ENCODE data around the gene PPARD. TPM values are rescaled to one million over a fixed set of nuclear protein-coding genes. Genes with fewer than 3 reads are reported as not detected.

The PPARD gene
- total RNA-seq, 4 donors from 2014 or later = 24.8 to 67.9 (median 45.4) TPM

GRCh38 chr6:35468181-35468979 is 126.0 kb downstream of the PPARD start, which contains the start of gene RPL10A:
Gene RPL10A, plus strand, starts transcription at chr6:35468401. Its CDS starts 34 bp downstream, at chr6:35468435.
- H3K27ac ChIP-seq = peak within 1 kb of the TSS; percentile 80 to 94 (median 90)
- no peaks in the 10 kb centered on the region for H3K9me3 ChIP-seq
- peak; percentile 94 to 98 (median 94) for DNase-seq
- no peaks in the 10 kb centered on the region for H3K27me3 ChIP-seq
- H3K4me1 ChIP-seq = peaks cover 0 to 43% (median 3%) of the 10 kb centered on the region in 4 donors
- peak; percentile 68 to 85 for TF ChIP-seq POLR2A (IDR thresholded peaks at IDR 0.05)
- TF ChIP-seq, protein P1, sequence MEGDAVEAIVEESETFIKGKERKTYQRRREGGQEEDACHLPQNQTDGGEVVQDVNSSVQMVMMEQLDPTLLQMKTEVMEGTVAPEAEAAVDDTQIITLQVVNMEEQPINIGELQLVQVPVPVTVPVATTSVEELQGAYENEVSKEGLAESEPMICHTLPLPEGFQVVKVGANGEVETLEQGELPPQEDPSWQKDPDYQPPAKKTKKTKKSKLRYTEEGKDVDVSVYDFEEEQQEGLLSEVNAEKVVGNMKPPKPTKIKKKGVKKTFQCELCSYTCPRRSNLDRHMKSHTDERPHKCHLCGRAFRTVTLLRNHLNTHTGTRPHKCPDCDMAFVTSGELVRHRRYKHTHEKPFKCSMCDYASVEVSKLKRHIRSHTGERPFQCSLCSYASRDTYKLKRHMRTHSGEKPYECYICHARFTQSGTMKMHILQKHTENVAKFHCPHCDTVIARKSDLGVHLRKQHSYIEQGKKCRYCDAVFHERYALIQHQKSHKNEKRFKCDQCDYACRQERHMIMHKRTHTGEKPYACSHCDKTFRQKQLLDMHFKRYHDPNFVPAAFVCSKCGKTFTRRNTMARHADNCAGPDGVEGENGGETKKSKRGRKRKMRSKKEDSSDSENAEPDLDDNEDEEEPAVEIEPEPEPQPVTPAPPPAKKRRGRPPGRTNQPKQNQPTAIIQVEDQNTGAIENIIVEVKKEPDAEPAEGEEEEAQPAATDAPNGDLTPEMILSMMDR (IDR thresholded peaks at IDR 0.05) = peak; percentile 93 to 99 (median 98)
- H3K36me3 ChIP-seq = peaks cover 0 to 26% (median 0%) of the 10 kb centered on the region in 3 donors
- peak within 1 kb of the TSS; percentile 55 to 86 (median 73) for H3K4me3 ChIP-seq

- DNase-seq = no peak
- TF ChIP-seq POLR2A (IDR thresholded peaks at IDR 0.05) = no peak
- TF ChIP-seq, protein P1 (IDR thresholded peaks at IDR 0.05) = no peak
- Histone ChIP-seq H3K4me3 (peak overlapping the region; percentile 55 to 86 (median 73)), H3K9me3 (no peaks in the 10 kb centered on the region), H3K27me3 (no peaks in the 10 kb centered on the region), H3K36me3 (peaks cover 0 to 34% (median 0%) of the 10 kb centered on the region in 3 donors), H3K27ac (peak overlapping the region; percentile 80 to 94 (median 90)), H3K4me1 (peaks cover 0 to 43% (median 3%) of the 10 kb centered on the region in 4 donors)
Measured at GRCh38 chr6:35468980-35469750, 126.8 kb downstream of the PPARD start.

DNA sequence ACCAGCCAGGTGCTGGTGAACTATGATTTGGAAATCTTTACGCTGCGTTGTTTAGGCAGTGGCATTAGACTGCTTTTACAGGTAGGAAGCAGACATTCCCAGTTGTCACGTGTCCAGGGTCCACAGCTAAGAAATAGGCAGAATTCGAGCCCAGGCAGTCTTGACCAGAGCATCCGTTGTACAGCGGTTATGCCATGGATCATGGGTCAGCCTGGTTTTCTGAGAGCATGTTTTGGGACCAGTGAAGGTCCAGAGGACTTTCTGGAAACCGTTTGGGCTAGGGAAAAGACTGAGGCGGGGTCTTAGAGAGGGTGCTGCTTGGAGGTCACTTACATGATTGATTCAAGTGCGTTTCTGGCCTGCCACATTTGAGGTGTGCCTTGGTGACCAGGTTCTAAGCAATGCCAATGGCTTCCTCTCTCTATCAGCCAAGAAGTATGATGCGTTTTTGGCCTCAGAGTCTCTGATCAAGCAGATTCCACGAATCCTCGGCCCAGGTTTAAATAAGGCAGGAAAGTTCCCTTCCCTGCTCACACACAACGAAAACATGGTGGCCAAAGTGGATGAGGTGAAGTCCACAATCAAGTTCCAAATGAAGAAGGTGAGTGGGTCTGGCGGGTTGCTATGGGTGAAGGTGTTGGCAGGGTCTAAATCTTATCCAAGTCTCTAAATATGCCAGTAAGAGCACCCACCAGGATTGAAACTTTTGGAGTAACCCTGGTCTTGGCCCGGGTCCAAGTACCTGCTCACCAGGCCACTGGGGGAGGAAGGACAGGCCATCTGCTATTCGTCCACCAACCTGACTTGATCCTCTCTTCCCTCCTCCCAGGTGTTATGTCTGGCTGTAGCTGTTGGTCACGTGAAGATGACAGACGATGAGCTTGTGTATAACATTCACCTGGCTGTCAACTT is 127.6 kb downstream of the PPARD start:
- no peak for DNase-seq
- H3K27ac ChIP-seq = peak overlapping the region; percentile 80 to 94 (median 90)
- H3K27me3 ChIP-seq = no peaks in the 10 kb centered on the region
- H3K4me3 ChIP-seq = peak overlapping the region; percentile 55 to 86 (median 73)
- peaks cover 0 to 42% (median 0%) of the 10 kb centered on the region in 3 donors for H3K36me3 ChIP-seq
- TF ChIP-seq POLR2A (IDR thresholded peaks at IDR 0.05) = no peak
- TF ChIP-seq, protein P1 (IDR thresholded peaks at IDR 0.05) = no peak
- peaks cover 0 to 43% (median 3%) of the 10 kb centered on the region in 4 donors for H3K4me1 ChIP-seq
- H3K9me3 ChIP-seq = no peaks in the 10 kb centered on the region

DNA sequence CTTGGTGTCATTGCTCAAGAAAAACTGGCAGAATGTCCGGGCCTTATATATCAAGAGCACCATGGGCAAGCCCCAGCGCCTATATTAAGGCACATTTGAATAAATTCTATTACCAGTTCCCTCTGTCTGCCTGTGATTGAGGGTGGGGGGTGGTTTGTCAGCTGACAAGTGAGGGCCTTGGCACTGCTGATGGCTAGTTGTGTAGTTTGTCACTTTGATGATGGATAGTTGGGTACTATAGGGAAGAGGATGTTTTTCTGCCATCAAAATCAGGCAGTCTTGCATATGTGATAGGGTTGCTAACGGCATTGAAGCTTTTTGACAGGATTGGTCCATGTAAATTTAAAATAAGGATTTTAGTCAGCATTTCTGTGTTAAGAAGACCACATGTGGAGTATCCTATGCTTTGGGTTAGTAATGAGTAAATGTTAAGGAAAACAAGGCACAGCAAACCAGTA is 128.3 kb downstream of the PPARD start:
- no peak for TF ChIP-seq POLR2A (IDR thresholded peaks at IDR 0.05)
- TF ChIP-seq, protein P1 (IDR thresholded peaks at IDR 0.05) = no peak
- peak overlapping the region in 3 of 4 donors; percentile 46 to 94 (median 87) for H3K27ac ChIP-seq
- no peak for DNase-seq
- H3K36me3 ChIP-seq = peaks cover 0 to 49% (median 0%) of the 10 kb centered on the region in 3 donors
- peaks cover 0 to 43% (median 3%) of the 10 kb centered on the region in 4 donors for H3K4me1 ChIP-seq
- no peaks in the 10 kb centered on the region for H3K9me3 ChIP-seq
- no peak overlapping the region for H3K4me3 ChIP-seq
- no peaks in the 10 kb centered on the region for H3K27me3 ChIP-seq

Data from Peyer's patch (tissue), 4 donors.